ENCODE measurements around the gene THEMIS.

DNA sequence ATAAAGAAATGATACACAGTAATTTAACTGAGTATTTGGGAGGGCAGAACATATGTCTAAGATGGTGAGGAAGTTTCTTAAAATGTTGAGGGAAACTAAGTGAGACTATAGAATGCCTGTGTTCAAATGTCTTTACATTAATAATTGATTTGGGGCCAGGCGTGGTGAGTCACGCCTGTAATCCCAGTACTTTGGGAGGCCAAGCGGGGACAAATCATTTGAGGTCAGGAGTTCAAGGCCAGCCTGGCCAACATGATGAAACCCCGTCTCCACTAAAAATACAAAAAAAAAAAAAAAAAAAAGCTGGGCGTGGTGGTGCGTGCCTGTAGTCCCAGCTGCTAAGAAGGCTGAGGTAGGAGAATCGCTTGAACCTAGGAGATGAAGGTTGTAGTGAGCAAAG is 66.7 kb downstream of the THEMIS start:
- TF ChIP-seq, protein P1, sequence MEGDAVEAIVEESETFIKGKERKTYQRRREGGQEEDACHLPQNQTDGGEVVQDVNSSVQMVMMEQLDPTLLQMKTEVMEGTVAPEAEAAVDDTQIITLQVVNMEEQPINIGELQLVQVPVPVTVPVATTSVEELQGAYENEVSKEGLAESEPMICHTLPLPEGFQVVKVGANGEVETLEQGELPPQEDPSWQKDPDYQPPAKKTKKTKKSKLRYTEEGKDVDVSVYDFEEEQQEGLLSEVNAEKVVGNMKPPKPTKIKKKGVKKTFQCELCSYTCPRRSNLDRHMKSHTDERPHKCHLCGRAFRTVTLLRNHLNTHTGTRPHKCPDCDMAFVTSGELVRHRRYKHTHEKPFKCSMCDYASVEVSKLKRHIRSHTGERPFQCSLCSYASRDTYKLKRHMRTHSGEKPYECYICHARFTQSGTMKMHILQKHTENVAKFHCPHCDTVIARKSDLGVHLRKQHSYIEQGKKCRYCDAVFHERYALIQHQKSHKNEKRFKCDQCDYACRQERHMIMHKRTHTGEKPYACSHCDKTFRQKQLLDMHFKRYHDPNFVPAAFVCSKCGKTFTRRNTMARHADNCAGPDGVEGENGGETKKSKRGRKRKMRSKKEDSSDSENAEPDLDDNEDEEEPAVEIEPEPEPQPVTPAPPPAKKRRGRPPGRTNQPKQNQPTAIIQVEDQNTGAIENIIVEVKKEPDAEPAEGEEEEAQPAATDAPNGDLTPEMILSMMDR (IDR thresholded peaks at IDR 0.05), result no peak
- TF ChIP-seq POLR2AphosphoS5 (IDR thresholded peaks at IDR 0.05; ENCODE audit: low read depth, low read length), result no peak
- no peak for TF ChIP-seq SIN3A (IDR thresholded peaks at IDR 0.05; ENCODE audit: borderline replicate concordance, insufficient read depth, low read depth, low read length)
- TF ChIP-seq TCF7L2 (IDR thresholded peaks at IDR 0.05; ENCODE audit: low read depth, low read length), result no peak
- TF ChIP-seq, protein P2, sequence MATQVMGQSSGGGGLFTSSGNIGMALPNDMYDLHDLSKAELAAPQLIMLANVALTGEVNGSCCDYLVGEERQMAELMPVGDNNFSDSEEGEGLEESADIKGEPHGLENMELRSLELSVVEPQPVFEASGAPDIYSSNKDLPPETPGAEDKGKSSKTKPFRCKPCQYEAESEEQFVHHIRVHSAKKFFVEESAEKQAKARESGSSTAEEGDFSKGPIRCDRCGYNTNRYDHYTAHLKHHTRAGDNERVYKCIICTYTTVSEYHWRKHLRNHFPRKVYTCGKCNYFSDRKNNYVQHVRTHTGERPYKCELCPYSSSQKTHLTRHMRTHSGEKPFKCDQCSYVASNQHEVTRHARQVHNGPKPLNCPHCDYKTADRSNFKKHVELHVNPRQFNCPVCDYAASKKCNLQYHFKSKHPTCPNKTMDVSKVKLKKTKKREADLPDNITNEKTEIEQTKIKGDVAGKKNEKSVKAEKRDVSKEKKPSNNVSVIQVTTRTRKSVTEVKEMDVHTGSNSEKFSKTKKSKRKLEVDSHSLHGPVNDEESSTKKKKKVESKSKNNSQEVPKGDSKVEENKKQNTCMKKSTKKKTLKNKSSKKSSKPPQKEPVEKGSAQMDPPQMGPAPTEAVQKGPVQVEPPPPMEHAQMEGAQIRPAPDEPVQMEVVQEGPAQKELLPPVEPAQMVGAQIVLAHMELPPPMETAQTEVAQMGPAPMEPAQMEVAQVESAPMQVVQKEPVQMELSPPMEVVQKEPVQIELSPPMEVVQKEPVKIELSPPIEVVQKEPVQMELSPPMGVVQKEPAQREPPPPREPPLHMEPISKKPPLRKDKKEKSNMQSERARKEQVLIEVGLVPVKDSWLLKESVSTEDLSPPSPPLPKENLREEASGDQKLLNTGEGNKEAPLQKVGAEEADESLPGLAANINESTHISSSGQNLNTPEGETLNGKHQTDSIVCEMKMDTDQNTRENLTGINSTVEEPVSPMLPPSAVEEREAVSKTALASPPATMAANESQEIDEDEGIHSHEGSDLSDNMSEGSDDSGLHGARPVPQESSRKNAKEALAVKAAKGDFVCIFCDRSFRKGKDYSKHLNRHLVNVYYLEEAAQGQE (IDR thresholded peaks at IDR 0.05; ENCODE audit: insufficient read depth in 1 of 2, low read depth in 2 of 2, low read length in 1 of 2), result no peak

Data from Panc1 (cell line).